Stimulated activated CD8-positive, alpha-beta memory T cell treated with anti-CD3 and anti-CD28 coated beads, Interleukin-7, amount 100 ng/mL, for 24 hours (primary cell): Measurements from ENCODE around the gene KLHL25.

Experiments
- DNase-seq: peaks from one replicate; pipeline ENCODE4 v3.0.0-alpha.2; 2020; ENCODE audit warnings: low read depth

KLHL25 gene

GRCh38 chr15:85710340-85710842 lies 84.3 kb downstream of the KLHL25 start:
- DNase-seq: no peak
